SU-DHL-6 (cell line): ENCODE measurements around the gene DOK1.

Source experiments
- H2AFZ ChIP-seq: fragments of 200-600 bp; sonication (generic); 2 replicates; pipeline ENCODE4 v1.6.1; 2014; ENCODE audit warnings: low read depth, mild to moderate bottlenecking, moderate library complexity, mixed read lengths, antibody characterized with exemption, low read length; ENCODE audit not compliant: severe bottlenecking
- H3F3A ChIP-seq: fragments of 200-600 bp; shearing (Covaris generic); 2 replicates; pipeline ENCODE4 v1.6.0; 2016; ENCODE audit warnings: antibody characterized with exemption, mild to moderate bottlenecking; ENCODE audit not compliant: insufficient read depth
- H3K27ac ChIP-seq: fragments of 200-600 bp; sonication (generic); 2 replicates; pipeline ENCODE4 v1.5.1; 2016; ENCODE audit warnings: low read depth, mild to moderate bottlenecking, low read length, moderate library complexity, mixed read lengths
- H3K27me3 ChIP-seq: fragments of 200-600 bp; sonication (generic), shearing (Covaris generic); 2 replicates; pipeline ENCODE4 v1.6.0; 2014; ENCODE audit warnings: mild to moderate bottlenecking, low read length
- H3K36me3 ChIP-seq: fragments of 200-600 bp; sonication (generic); 2 replicates; pipeline ENCODE4 v1.6.1; 2014; ENCODE audit warnings: mild to moderate bottlenecking, low read length, mixed read lengths
- H3K4me2 ChIP-seq: fragments of 300-600, 200-600 bp; shearing (Covaris generic), sonication (generic); 2 replicates; pipeline ENCODE4 v1.6.0; 2014; ENCODE audit warnings: low read length, low read depth, mild to moderate bottlenecking; ENCODE audit not compliant: poor library complexity, severe bottlenecking
- H3K4me3 ChIP-seq: fragments of 200-600 bp; sonication (generic); 2 replicates; pipeline ENCODE4 v1.5.1; 2014; ENCODE audit warnings: antibody characterized with exemption, low read length, mild to moderate bottlenecking, mixed read lengths; ENCODE audit not compliant: insufficient read depth, poor library complexity, severe bottlenecking
- H3K79me2 ChIP-seq: fragments of 200-600 bp; sonication (generic); 2 replicates; pipeline ENCODE4 v1.6.1; 2014; ENCODE audit warnings: mild to moderate bottlenecking, low read length, moderate library complexity; ENCODE audit not compliant: insufficient read depth
- H3K9ac ChIP-seq: fragments of 200-600 bp; sonication (generic); 2 replicates; pipeline ENCODE4 v1.7.0; 2014; ENCODE audit warnings: mild to moderate bottlenecking, low read length
- H3K9me2 ChIP-seq: fragments of 200-600 bp; sonication (generic); replicated peaks from 2 replicates; pipeline ENCODE4 v1.6.1; 2014; ENCODE audit warnings: low read length; ENCODE audit not compliant: insufficient read depth
- H3K9me3 ChIP-seq: fragments of 200-600 bp; sonication (generic); 2 replicates; pipeline ENCODE4 v1.6.1; 2014; ENCODE audit warnings: low read length, mixed read lengths; ENCODE audit not compliant: insufficient read depth
- H4K20me1 ChIP-seq: fragments of 200-600 bp; sonication (generic); 2 replicates; pipeline ENCODE4 v1.6.1; 2014; ENCODE audit warnings: low read depth, mild to moderate bottlenecking, antibody characterized with exemption, low read length, moderate library complexity, mixed read lengths
- EZH2phosphoT487 ChIP-seq: fragments of 200-600 bp; sonication (generic), shearing (Covaris generic); conservative IDR thresholded peaks from 2 replicates; pipeline ENCODE4 v1.6.1; 2018; ENCODE audit warnings: mild to moderate bottlenecking, antibody characterized with exemption, low read length, moderate library complexity, mixed read lengths
- TF ChIP-seq, protein P1 (sequence below): fragments of 200-600 bp; sonication (generic); IDR thresholded peaks from one replicate; pipeline ENCODE4 v1.5.1; 2017; ENCODE audit warnings: antibody characterized with exemption, mild to moderate bottlenecking, low read length, moderate library complexity; ENCODE audit not compliant: insufficient read depth, poor library complexity, severe bottlenecking

Gene DOK1

GRCh38 chr2:74534411-74534810 lies 20.1 kb upstream of the DOK1 start:
- Histone ChIP-seq H3K79me2 (peaks cover 5% of the 10 kb centered on the region; the same call in 1 of the 2 replicates), H3K9ac (no peak overlapping the region), H2AFZ (no peak overlapping the region), H3K4me3 (no peak overlapping the region), H3K4me2 (no peak overlapping the region), H3K27me3 (no peaks in the 10 kb centered on the region), H3K36me3 (no peaks in the 10 kb centered on the region), H3K9me2 (no peaks in the 10 kb centered on the region), H3F3A (peaks cover 5% of the 10 kb centered on the region; the same call in 1 of the 2 replicates), H3K9me3 (no peaks in the 10 kb centered on the region), H4K20me1 (no peaks in the 10 kb centered on the region), H3K27ac (no peak overlapping the region)
- TF ChIP-seq EZH2phosphoT487 = no peak
- TF ChIP-seq, protein P1, sequence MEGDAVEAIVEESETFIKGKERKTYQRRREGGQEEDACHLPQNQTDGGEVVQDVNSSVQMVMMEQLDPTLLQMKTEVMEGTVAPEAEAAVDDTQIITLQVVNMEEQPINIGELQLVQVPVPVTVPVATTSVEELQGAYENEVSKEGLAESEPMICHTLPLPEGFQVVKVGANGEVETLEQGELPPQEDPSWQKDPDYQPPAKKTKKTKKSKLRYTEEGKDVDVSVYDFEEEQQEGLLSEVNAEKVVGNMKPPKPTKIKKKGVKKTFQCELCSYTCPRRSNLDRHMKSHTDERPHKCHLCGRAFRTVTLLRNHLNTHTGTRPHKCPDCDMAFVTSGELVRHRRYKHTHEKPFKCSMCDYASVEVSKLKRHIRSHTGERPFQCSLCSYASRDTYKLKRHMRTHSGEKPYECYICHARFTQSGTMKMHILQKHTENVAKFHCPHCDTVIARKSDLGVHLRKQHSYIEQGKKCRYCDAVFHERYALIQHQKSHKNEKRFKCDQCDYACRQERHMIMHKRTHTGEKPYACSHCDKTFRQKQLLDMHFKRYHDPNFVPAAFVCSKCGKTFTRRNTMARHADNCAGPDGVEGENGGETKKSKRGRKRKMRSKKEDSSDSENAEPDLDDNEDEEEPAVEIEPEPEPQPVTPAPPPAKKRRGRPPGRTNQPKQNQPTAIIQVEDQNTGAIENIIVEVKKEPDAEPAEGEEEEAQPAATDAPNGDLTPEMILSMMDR = no peak

GRCh38 chr2:74535440-74535965 lies 19.0 kb upstream of the DOK1 start:
- TF ChIP-seq, protein P1 = no peak
- TF ChIP-seq EZH2phosphoT487 = no peak

GRCh38 chr2:74536166-74536950 lies 18.2 kb upstream of the DOK1 start:
- Histone ChIP-seq H3K27ac (no peak overlapping the region), H3K9ac (no peak overlapping the region), H4K20me1 (no peaks in the 10 kb centered on the region), H3K27me3 (no peaks in the 10 kb centered on the region), H3K9me3 (no peaks in the 10 kb centered on the region), H3K79me2 (no peaks in the 10 kb centered on the region), H2AFZ (no peak overlapping the region), H3F3A (peaks cover 5% of the 10 kb centered on the region; the same call in 1 of the 2 replicates), H3K9me2 (no peaks in the 10 kb centered on the region), H3K36me3 (no peaks in the 10 kb centered on the region), H3K4me2 (no peak overlapping the region), H3K4me3 (no peak overlapping the region)
- TF ChIP-seq, protein P1 = no peak
- no peak for TF ChIP-seq EZH2phosphoT487

More at GRCh38 chr2:74535440-74535965, 19.0 kb upstream of the DOK1 start:
- Histone ChIP-seq H3K36me3 (no peaks in the 10 kb centered on the region), H3K9me2 (no peaks in the 10 kb centered on the region), H3K4me3 (no peak overlapping the region), H3F3A (peaks cover 5% of the 10 kb centered on the region; the same call in 1 of the 2 replicates), H2AFZ (no peak overlapping the region), H3K9ac (no peak overlapping the region), H3K9me3 (no peaks in the 10 kb centered on the region), H3K27ac (no peak overlapping the region), H3K27me3 (no peaks in the 10 kb centered on the region), H4K20me1 (no peaks in the 10 kb centered on the region), H3K4me2 (no peak overlapping the region), H3K79me2 (no peaks in the 10 kb centered on the region)
